K562 (cell line): ENCODE data around the gene TARBP1. TPM values are rescaled to one million over a fixed set of nuclear protein-coding genes. Genes with fewer than 3 reads are reported as not detected.

Experiments
- ATF1 ChIP-seq, 2 experiments: fragments of 450-650 bp in 1 of 2; IDR thresholded peaks; 2 replicates each; pipeline ENCODE4 v1.6.1; 2016; ENCODE audit warnings: missing compliant biosample characterization in 1 of 2, missing genetic modification characterization in 1 of 2
- ATF4 ChIP-seq: fragments of 450-650 bp; formaldehyde crosslinking; IDR thresholded peaks from 2 replicates; pipeline ENCODE4 v1.4.0; 2022; ENCODE audit warnings: mild to moderate bottlenecking, moderate library complexity
- CHCHD3 ChIP-seq: fragments of 250-450 bp; sonication (Bioruptor Pico); IDR thresholded peaks from 2 replicates; pipeline ENCODE4 v2.1.2; 2022; ENCODE audit warnings: mild to moderate bottlenecking
- E4F1 ChIP-seq: fragments of 250-450 bp; sonication (Bioruptor Pico); IDR thresholded peaks from 2 replicates; pipeline ENCODE4 v1.5.0; 2021; ENCODE audit warnings: mild to moderate bottlenecking, borderline replicate concordance
- EGR1 ChIP-seq: fragments of 450-650 bp; conservative IDR thresholded peaks from 2 replicates; pipeline ENCODE4 v1.6.1; 2017; ENCODE audit warnings: mild to moderate bottlenecking
- ESRRA ChIP-seq: fragments of 450-650 bp; IDR thresholded peaks from 2 replicates; pipeline ENCODE4 v1.6.1; 2014; ENCODE audit warnings: low read depth, mild to moderate bottlenecking, moderate library complexity, borderline replicate concordance
- ETV6 ChIP-seq, 3 experiments: fragments of 150-350 bp in 1 of 3; sonication (generic) in 1 of 3; formaldehyde crosslinking in 1 of 3; IDR thresholded peaks; 2 replicates each; pipeline versions ENCODE4 v1.6.1 to v1.8.0; 2014 to 2022; ENCODE audit warnings: borderline replicate concordance in 2 of 3, low read depth in 2 of 3, antibody characterized with exemption in 1 of 3, low read length in 1 of 3, mild to moderate bottlenecking in 1 of 3, missing genetic modification reagents in 1 of 3
- NR0B1 ChIP-seq: fragments of 450-650 bp; IDR thresholded peaks from one replicate; pipeline ENCODE4 v1.6.1; 2018; ENCODE audit warnings: mild to moderate bottlenecking, moderate library complexity; ENCODE audit not compliant: partially characterized antibody
- NRF1 ChIP-seq, 2 experiments: fragments of 450-650 bp; IDR thresholded peaks in 1 of 2; conservative IDR thresholded peaks in 1 of 2; 2 replicates each; pipeline ENCODE4 v1.6.1; 2014; ENCODE audit warnings: mild to moderate bottlenecking in 2 of 2
- NUFIP1 ChIP-seq: fragments of 450-650 bp; IDR thresholded peaks from 2 replicates; pipeline ENCODE4 v1.6.1; 2018; ENCODE audit not compliant: partially characterized antibody
- PRMT5 ChIP-seq: sonication (generic); formaldehyde crosslinking; IDR thresholded peaks from 2 replicates; pipeline ENCODE4 v1.5.0; 2020; ENCODE audit warnings: missing genetic modification reagents
- RBM17 ChIP-seq: fragments of 200-400 bp; formaldehyde crosslinking; IDR thresholded peaks from 2 replicates; pipeline ENCODE4 v1.6.1; 2017; ENCODE audit warnings: low read depth, mild to moderate bottlenecking, low read length, borderline replicate concordance
- YBX1 ChIP-seq: fragments of 450-650 bp; IDR thresholded peaks from 2 replicates; pipeline ENCODE4 v1.7.1; 2016; ENCODE audit warnings: mild to moderate bottlenecking
- YY1 ChIP-seq, 3 experiments: IDR thresholded peaks; 2 replicates each; pipeline ENCODE4 v1.6.1; 2011; ENCODE audit warnings: low read length in 2 of 3, mild to moderate bottlenecking in 2 of 3, moderate library complexity in 2 of 3, borderline replicate concordance in 1 of 3, control low read depth in 1 of 3, low read depth in 1 of 3; ENCODE audit not compliant: insufficient read depth in 3 of 3, insufficient replicate concordance in 2 of 3, control insufficient read depth in 1 of 3, insufficient read length in 1 of 3; ENCODE audit errors: extremely low read depth in 1 of 3
- ZNF511 ChIP-seq: sonication (generic); formaldehyde crosslinking; IDR thresholded peaks from 2 replicates; pipeline ENCODE4 v1.8.0; 2022; ENCODE audit warnings: mild to moderate bottlenecking, missing genetic modification reagents
- ZNF764 ChIP-seq: fragments of 250-450 bp; sonication (Bioruptor Pico); IDR thresholded peaks from 2 replicates; pipeline ENCODE4 v1.4.0; 2020; ENCODE audit warnings: low read depth, mild to moderate bottlenecking, moderate library complexity
- polyA plus RNA-seq, 8 experiments: library from polyadenylated mRNA; depleted of rRNA in 4 of 8; stranded (reverse) in 5 of 8; unstranded in 3 of 8; fragments of >200 nt; fragmentation: Nextera tagmentation in 2 of 8; fragmentation: Illumina TruSeq in 1 of 8; extraction: Ambion mirVana in 2 of 8; extraction: Trizol in 1 of 8; gene quantifications; 2 replicates each; pipeline versions ENCODE4 v1.2.1 to v1.2.3, GENCODE V29; 2011 to 2014; ENCODE audit warnings: inconsistent platforms in 1 of 8, missing spikeins in 1 of 8
- total RNA-seq, 7 experiments: library from RNA; depleted of rRNA in 6 of 7; stranded (reverse); fragments of >200 nt in 6 of 7; fragmentation: Illumina TruSeq in 2 of 7; extraction: Trizol in 2 of 7; gene quantifications; 2 replicates each; pipeline versions ENCODE4 v1.2.1 to v1.2.3, GENCODE V29; 2011 to 2021; ENCODE audit warnings: low replicate concordance in 1 of 7
- TF ChIP-seq, protein P1 (sequence below): fragments of 250-450 bp; sonication (Bioruptor Pico); IDR thresholded peaks from 2 replicates; pipeline ENCODE4 v1.5.0; 2022; ENCODE audit warnings: mild to moderate bottlenecking

Gene TARBP1
- total and polyA plus RNA-seq, 9 of the 15 experiments (the other 6 are each of a cell fraction or from before 2014, with no cell fraction given) = 8.8 to 48.0 (median 22.9) TPM

GRCh38 chr1:234478481-234479309 lies at the start of gene TARBP1 (continued):
- TF ChIP-seq, protein P1, sequence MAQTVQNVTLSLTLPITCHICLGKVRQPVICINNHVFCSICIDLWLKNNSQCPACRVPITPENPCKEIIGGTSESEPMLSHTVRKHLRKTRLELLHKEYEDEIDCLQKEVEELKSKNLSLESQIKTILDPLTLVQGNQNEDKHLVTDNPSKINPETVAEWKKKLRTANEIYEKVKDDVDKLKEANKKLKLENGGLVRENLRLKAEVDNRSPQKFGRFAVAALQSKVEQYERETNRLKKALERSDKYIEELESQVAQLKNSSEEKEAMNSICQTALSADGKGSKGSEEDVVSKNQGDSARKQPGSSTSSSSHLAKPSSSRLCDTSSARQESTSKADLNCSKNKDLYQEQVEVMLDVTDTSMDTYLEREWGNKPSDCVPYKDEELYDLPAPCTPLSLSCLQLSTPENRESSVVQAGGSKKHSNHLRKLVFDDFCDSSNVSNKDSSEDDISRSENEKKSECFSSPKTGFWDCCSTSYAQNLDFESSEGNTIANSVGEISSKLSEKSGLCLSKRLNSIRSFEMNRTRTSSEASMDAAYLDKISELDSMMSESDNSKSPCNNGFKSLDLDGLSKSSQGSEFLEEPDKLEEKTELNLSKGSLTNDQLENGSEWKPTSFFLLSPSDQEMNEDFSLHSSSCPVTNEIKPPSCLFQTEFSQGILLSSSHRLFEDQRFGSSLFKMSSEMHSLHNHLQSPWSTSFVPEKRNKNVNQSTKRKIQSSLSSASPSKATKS (CRISPR knock-in tag) = no peak
- TF ChIP-seq YBX1 (no peak), YY1 (IDR thresholded peaks at IDR 0.05; ENCODE audit: borderline replicate concordance in 1 of 3, control insufficient read depth in 1 of 3, extremely low read depth in 1 of 3, insufficient read depth in 3 of 3, insufficient read length in 1 of 3, insufficient replicate concordance in 2 of 3, low read depth in 1 of 3, low read length in 2 of 3) (peak in 2 of 3 experiments; percentile 48 to 71), ATF4 (CRISPR knock-in tag) (no peak), ZNF764 (CRISPR knock-in tag) (no peak), NR0B1 (no peak), RBM17 (no peak), ESRRA (0 out of 2 replicates have a peak, but pooled peaks have one; percentile 16), ZNF511 (CRISPR knock-in tag) (peak; percentile 78; the same call in 1 of the 2 replicates), ATF1 (CRISPR knock-in tag; IDR thresholded peaks at IDR 0.05) (no peak), ATF1 (tag; IDR thresholded peaks at IDR 0.05) (peak; percentile 38; the same call in 1 of the 2 replicates), CHCHD3 (CRISPR knock-in tag) (no peak), NUFIP1 (no peak), NRF1 (conservative IDR thresholded peaks at IDR 0.05 in 1 of 2, IDR thresholded peaks at IDR 0.05 in 1 of 2) (peak; percentile 94), ETV6 (IDR thresholded peaks at IDR 0.05; ENCODE audit: borderline replicate concordance in 1 of 2, low read depth in 2 of 2, low read length in 1 of 2) (no peak), ETV6 (CRISPR knock-in tag; IDR thresholded peaks at IDR 0.05; ENCODE audit: borderline replicate concordance) (0 out of 2 replicates have a peak, but pooled peaks have one; percentile 79), E4F1 (CRISPR knock-in tag) (no peak), PRMT5 (CRISPR knock-in tag) (no peak), EGR1 (peak; percentile 50; the same call in 1 of the 2 replicates)
